GM18909 (cell line): ENCODE measurements around the gene DCLRE1C.
"Not testable (repeated sequence)": the region's sequence is repeated elsewhere in the genome, so short reads cannot be mapped to it uniquely, and the experiment has no call there.

ENCODE experiments used
- ATAC-seq: cut with Tn5 transposase; IDR thresholded peaks from one replicate; pipeline ENCODE4 v1.9.1; 2021; ENCODE audit warnings: mild to moderate bottlenecking; ENCODE audit not compliant: unreplicated experiment, poor library complexity

Gene DCLRE1C

DNA sequence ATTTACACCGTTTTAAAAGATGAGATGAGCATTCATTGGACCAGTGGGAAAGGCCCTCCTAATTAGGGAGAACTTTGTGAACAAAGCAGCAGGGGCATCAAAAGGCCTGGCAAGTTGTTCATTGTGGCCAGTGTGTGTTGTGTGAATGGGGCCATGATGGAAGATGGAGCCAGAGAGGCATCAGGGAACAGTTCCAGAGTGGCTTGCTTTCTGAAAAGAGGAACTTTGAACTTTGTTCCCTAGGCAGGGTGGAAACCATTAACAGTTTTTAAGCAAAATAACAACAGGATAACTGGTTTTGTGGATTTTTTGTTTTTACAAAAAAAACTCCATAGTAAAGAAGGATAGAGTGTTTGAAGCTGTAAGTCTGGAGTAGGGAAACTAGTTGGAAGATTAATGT lies 62.7 kb downstream of the DCLRE1C start:
- no peak for ATAC-seq

DNA sequence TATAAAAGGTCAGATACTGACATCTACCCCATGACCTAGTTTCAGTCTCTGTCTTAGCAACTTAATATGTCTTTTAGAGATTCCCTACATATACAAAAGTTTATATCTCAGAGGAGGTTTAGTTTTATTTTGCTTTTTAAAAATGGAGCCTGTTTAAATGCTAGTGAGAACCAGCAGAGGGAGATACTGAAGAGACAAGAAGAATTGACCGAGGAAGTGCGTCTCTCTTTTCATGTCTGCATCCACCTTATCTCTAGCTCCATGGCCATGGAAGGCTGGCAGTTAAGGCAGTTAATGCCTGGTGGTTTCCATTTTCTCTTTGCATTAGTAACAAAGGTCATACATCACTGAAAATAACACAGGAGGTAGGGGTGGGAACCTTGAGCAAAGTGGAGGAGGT lies 64.6 kb downstream of the DCLRE1C start:
- no peak for ATAC-seq

DNA sequence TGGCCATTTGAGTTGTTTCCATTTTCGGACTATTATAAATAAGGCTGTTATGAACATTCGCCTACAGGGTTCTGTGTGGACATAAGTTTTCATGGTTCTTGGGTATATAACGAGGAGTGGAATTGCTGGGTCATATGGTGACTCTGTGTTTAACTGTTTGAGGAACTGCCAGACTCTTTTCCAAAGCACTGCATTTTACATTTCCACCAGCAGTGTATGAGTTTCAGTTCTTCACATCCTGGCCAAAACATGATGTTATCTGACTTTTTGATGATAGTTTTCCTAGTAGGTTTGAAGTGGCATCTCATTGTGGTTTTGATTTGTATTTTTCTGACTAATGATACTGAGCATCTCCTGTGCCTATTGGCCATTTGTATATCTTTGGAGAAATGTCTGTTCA lies 69.8 kb downstream of the DCLRE1C start:
- ATAC-seq: no peak

DNA sequence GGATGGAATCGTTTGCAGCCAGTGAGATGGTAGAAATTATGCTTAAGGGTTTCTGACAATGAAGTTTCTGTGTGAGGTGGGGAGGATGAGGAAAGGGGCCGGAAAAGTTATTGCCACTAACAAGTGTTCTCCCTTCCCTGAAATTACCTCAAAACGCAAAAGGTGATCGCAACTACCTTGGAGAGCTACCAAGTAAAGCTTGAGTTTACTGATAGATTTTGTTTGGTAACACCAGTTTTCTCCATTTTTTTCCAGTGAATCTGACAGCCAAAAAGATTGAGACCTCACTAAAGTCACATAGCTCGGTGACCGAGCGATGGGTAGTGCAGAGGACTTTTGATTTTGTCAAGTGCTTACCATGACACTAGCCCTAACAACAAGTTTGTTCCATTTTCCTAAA lies 73.7 kb downstream of the DCLRE1C start:
- ATAC-seq: no peak

DNA sequence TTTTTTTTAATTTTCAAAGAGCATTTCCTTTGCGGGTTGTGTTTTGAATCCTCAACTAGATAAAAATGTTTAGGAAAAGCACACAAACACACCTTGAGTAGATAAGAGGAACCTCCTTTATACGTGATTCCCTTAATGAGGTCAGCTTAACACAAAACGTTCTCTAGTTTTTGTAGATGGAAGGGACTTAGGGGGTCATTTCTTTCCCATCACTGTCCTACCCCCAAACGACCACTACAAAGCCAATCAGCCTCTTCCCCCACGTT lies 74.0 kb downstream of the DCLRE1C start:
- no peak for ATAC-seq

DNA sequence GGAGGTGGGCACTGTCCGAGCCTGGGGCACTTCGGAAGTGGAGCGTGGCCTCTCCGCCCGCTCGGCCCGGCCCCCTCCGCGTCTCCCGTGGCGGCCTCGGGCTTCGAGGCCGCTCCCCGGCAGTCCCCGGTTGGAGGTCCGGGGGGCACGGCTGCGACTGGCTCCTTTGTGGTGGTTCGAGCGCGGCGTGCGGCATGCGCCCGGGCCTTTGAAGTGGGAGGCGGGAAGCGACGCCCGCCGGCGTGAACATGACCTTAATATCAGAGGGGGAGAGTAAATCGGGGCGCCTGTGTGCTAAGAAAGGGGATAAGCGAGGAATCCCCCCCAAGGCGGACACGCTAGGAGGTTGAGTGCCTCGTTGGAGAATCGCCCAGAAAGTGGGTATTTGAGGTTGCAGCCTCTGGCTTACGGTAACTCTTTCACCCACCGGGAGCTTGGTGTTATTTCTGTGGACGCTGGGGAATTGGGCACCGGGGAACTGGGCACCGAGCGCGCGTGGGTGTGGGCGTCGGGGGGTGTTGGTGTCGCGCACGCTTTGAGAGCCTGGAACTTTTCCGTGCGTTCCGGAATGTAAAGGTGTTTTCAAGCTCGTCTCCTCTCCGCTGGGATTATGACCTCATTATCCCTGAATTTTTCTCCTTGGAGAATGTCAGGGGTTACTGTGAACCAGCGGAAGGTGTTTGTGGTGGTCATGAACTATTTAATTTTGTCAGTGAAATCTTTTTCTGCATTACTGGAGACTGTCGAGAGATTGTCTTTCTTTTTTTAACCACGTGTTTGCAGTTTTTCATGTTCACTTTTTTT lies 74.6 kb downstream of the DCLRE1C start:
- peak; percentile 23 for ATAC-seq

DNA sequence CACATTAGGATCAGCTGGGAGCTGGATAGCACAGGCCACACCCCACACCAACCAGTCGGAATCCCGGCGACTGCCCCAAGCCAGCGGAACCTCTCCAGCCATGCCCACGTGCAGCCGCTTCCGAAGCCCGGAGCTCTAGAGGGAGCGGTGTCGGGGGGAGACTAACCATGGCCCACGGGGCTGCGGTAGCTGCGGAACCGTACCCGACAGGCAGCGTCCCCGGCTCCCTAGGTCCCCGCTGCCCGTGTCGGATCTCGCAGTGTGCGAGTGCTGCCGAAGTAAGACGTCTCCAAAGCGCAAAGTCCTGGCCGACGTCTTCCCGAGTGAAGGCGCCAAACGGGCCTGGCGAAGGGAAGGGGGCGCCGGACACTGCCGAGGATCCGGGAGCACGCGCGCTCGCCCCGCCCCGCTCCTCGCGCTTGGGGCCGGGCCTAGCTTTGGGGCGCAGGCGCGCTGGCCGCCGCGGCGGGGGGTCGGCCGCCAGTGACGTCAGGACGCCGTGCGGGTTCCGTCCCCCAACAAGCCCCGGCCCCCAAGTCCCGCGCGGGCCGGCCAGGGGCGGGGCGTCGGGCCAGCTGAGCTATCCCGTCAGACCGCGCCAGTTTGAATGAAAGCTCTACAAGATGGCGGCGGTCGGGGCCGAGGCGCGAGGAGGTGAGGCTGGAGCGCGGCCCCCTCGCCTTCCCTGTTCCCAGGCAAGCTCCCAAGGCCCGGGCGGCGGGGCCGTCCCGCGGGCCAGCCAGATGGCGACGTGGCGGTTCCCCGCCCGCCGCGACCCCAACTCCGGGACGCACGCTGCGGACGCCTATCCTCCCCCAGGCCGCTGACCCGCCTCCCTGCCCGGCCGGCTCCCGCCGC lies 75.4 kb downstream of the DCLRE1C start, which contains the start of gene SUV39H2:
TSS of gene SUV39H2 (plus strand) at position 601 of the 858 bp plus-strand sequence. CDS start at position 624, 23 bp downstream.
- ATAC-seq: peak; percentile 93

DNA sequence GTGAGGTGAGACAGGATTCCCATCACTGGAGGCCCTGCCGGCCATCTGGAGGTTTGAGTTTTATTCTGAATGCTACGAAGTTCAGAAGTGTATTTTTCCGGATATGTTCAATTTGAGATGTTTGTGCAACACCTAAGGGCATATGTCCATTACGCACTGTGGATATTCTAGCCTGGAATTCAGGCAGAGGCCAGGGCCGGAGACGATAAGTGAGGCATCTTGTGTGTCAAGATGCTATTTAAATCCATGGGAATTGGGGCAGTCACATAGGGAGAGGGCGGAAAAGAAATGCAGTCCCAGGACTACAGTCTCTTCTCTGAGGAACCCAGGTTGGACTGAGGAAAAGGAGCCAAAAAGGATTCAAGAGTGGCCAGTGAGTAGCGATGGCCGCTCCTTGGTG lies 77.1 kb downstream of the DCLRE1C start:
- ATAC-seq: no peak

DNA sequence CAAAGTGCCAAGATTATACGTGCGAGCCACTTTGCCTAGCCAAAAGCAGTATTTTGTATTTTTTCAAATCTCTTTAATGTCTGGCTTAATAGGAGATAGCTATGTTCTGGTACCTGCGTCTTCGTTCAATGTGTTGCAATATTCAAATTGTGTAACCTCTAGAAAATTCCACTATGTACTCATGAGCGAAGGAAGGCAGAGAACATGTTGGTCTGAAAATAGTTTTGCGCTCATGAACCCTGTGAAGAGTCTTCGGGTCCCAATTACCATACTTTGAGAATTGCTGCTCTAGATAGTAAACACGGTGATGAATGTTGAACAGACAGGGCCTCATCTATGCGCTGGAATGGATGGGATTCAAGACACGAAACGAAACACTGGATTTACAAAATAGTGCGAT lies 78.0 kb downstream of the DCLRE1C start:
- no peak for ATAC-seq

DNA sequence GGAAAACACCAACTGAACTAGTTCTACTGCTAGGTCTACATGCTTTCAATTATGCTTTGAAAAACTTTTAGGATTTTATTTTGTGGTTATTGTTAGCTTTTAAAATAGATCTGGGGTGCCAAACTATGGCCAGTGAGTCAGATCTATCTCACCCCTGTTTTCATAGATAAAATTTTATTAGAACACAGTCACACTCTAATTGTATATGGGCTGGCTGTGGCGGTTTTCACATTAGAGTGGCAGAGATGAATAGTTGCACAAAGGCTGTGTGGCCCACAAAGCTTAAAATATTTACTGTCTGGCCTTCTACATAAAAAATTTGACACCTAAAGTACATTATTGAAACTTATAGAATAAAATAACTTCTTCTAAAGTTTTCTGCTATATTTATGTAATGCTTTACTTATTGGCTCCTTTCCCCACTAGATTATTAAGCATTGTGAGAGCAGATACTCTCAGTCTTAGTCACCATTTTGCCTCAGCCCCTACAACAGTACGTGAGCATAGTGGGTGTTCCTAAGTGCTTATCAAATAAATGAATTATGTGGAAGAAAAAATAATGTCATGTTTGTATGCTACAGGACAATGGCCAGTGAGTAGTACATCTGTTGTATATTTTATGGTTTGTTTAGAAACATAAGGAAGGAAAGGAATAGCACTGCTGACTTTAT lies 80.7 kb downstream of the DCLRE1C start:
- ATAC-seq: peak; percentile 59

DNA sequence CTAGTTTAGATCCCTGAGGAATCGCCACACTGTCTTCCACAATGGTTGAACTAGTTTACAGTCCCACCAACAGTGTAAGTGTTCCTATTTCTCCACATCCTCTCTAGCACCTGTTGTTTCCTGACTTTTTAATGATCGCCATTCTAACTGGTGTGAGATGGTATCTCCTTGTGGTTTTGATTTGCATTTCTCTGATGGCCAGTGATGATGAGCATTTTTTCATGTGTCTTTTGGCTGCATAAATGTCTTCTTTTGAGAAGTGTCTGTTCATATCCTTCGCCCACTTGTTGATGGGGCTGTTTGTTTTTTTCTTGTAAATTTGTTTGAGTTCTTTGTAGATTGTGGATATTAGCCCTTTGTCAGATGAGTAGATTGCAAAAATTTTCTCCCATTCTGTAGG lies 89.0 kb downstream of the DCLRE1C start:
- ATAC-seq: not testable (repeated sequence)

DNA sequence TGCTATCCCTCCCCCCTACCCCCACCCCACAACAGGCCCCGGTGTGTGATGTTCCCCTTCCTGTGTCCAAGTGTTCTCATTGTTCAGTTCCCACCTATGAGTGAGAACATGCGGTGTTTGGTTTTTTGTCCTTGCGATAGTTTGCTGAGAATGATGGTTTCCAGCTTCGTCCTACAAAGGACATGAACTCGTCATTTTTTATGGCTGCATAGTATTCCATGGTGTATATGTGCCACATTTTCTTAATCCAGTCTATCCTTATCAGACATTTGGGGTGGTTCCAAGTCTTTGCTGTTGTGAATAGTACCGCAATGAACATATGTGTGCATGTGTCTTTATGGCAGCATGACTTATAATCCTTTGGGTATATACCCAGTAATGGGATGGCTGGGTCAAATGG lies 89.4 kb downstream of the DCLRE1C start:
- not testable (repeated sequence) for ATAC-seq

DNA sequence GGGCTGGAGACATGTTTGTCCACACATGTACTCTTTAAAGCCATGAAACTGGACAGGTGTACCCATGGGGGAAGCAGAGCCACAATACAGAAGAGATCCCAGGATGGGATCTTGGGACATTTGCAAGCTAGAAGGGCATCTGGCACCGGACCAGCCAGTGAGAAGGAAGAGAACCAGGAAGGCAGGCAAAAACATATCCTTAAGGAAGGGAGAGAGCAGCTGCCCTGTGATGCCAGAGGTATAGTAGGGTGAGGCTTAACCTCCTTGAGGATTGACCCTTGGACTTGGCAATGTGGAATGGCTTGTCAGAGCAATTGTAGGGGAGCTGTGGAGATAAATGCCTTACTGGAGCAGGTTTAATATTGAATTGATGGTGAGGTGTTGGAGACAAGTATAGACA lies 93.1 kb downstream of the DCLRE1C start:
- ATAC-seq: no peak

DNA sequence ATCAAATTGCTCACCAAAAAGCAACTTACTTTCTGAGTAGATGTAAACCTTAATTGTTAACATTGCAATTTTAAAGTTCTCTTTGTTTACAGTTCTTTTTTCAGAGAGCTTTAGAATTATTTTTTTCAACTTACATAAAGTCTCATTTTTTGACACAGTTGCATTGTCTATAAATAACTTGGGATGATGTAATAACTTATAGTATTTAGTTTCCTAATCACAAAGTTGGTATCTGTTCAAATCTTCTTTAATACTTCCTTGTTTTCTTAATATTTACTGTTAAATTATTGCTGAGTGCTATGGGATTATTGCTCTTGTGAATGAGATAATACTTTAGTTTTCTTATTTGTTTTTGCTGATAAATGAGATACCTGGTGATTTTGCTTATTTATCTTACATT lies 94.1 kb downstream of the DCLRE1C start:
- no peak for ATAC-seq

DNA sequence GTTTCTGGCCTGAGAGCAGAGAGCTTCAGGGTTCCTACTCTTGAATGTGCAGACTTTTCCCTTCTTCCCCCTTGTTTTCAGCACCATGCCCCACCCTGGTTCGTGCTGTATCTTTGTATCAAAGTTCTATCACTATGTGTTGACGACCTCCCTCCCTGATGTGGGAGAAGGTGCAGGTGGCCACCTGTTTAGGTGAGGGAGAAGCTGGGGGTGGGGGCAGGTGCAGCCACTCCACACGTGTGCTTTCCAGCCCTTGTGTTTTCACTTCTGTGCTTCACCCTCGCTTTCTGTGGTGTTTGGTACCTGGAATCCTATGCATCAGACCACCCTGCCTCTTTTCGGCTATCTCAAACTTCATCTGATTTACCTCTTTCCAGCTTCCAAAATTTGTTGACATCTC lies 94.9 kb downstream of the DCLRE1C start:
- no peak for ATAC-seq

DNA sequence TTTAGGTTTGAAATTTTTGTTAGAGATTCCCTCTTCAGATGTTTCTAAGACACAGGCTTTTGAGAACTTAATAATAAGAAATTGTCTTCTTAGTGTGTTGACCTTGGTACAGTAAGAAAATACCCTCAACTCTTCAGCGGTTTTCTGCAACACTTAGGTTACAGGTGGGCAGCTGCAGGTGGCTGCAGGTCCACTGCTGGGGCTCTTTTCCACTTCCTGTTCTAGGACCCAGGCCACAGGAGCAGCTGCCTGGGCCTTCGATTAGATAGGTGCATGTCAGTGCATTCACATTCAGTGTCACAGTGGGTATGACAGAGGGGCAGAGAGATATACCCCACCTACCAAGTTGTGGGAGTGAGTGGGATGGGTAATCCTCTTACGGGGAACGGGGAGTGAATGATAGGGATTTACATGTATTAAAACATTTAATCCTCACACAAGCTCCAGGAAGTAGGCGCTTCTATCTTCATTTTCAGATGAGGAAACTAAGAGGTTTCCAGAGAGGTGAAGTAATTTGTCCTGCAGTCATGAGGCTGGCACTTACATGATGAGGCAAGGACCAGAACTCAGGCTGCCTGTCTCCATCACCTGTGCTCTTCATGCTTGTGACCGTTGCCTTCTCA lies 95.4 kb downstream of the DCLRE1C start:
- no peak for ATAC-seq

DNA sequence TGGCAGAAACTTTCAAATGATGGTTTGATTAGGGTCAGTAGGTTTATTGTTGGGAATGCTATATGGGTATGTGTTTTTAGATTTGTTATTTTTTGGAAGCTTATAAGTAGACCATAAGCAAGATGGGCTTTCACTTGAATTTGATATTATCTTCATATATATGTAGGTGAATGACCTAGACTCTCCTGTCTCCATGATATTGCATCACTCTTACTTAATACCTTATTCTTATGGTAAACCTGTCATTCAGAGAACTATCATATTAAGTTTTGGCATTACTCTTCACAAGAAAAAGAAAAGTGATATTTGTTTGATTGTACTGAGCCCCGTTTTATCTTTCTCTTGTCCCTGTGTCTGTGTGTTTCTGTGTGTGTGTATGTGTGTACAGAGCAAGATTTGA lies 98.4 kb downstream of the DCLRE1C start:
- ATAC-seq: no peak

DNA sequence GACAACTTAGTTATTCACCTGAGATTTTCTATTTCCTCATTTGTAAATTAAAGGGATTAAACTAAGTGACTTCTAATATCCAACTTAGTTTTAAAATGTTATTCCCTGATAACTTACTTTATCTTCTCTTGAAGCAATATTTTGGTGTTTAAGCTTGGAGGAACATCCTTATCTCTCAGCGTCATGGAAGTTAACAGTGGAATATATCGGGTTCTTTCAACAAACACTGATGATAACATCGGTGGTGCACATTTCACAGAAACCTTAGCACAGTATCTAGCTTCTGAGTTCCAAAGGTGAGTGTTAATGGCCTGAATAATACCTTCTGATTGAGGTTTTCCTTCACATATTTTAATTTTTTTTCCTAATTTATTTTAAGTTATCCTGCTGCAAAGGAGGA lies 101.7 kb downstream of the DCLRE1C start:
- ATAC-seq: no peak
